Measurements from ENCODE around the gene PRKAA2.

PRKAA2 gene

GRCh38 chr1:56644919-56645676 lies at the start of gene PRKAA2 (continued):
- TF ChIP-seq PRDM2 (tag by site-specific recombination; IDR thresholded peaks at IDR 0.05; ENCODE audit: borderline replicate concordance) (no peak), ZNF449 (tag by site-specific recombination; IDR thresholded peaks at IDR 0.05) (no peak), ZNF658 (tag by site-specific recombination; IDR thresholded peaks at IDR 0.05) (no peak), ZNF324 (tag by site-specific recombination; IDR thresholded peaks at IDR 0.05) (no peak), ZNF398 (tag by site-specific recombination; IDR thresholded peaks at IDR 0.05) (peak; percentile 95), AEBP2 (tag by site-specific recombination; IDR thresholded peaks at IDR 0.05; ENCODE audit: borderline replicate concordance) (no peak), GLIS1 (tag by site-specific recombination; IDR thresholded peaks at IDR 0.05) (peak; percentile 61), ZNF830 (tag by site-specific recombination; IDR thresholded peaks at IDR 0.05; ENCODE audit: low read depth) (no peak), ZNF155 (tag by site-specific recombination; IDR thresholded peaks at IDR 0.05) (no peak), ZNF639 (tag by site-specific recombination; IDR thresholded peaks at IDR 0.05) (no peak), CTCF (tag by site-specific recombination; IDR thresholded peaks at IDR 0.05) (no peak), BCL11A (tag by site-specific recombination; IDR thresholded peaks at IDR 0.05; ENCODE audit: low read depth) (no peak), ZNF133 (tag by site-specific recombination; IDR thresholded peaks at IDR 0.05) (no peak), SETDB1 (IDR thresholded peaks at IDR 0.05; ENCODE audit: insufficient read length, low read length) (no peak), ZNF76 (tag by site-specific recombination; IDR thresholded peaks at IDR 0.05; ENCODE audit: borderline replicate concordance, low read depth) (peak; percentile 72; the same call in 1 of the 2 replicates), ZNF558 (tag by site-specific recombination; IDR thresholded peaks at IDR 0.05) (no peak), ZNF292 (tag by site-specific recombination; IDR thresholded peaks at IDR 0.05; ENCODE audit: borderline replicate concordance, low read depth) (no peak), ZSCAN16 (tag by site-specific recombination; IDR thresholded peaks at IDR 0.05) (peak; percentile 39; the same call in 1 of the 2 replicates), ZNF19 (tag by site-specific recombination; IDR thresholded peaks at IDR 0.05; ENCODE audit: low read depth) (no peak), ZNF280C (tag by site-specific recombination; IDR thresholded peaks at IDR 0.05) (no peak)
